ENCODE results near the gene CD53. TPM values are rescaled to one million over a fixed set of nuclear protein-coding genes. Genes with fewer than 3 reads are reported as not detected.
"Not testable (repeated sequence)": the region's sequence is repeated elsewhere in the genome, so short reads cannot be mapped to it uniquely, and the experiment has no call there.

Gene CD53
- total RNA-seq, 1 experiment from 2014 or later, result 1.4 TPM

- ChIA-PET CTCF (interaction anchor here (0.6 kb wide), 1 partner anchor 240 kb away, joined by 3 read pairs; no protein-coding TSS in a partner anchor), POLR2A (no interaction called here)
- Mint-ChIP-seq H3K27ac (no peak overlapping the region), H3K4me3 (no peak overlapping the region), H3K9me3 (peaks cover 21% of the 10 kb centered on the region), H3K36me3 (no peaks in the 10 kb centered on the region), H3K27me3 (ENCODE audit: low read depth) (peaks cover 10% of the 10 kb centered on the region; the same call in 1 of the 2 replicates), H3K4me1 (no peaks in the 10 kb centered on the region)
- DNase-seq (ENCODE audit: low spot score) (no peak), ATAC-seq (no peak)
- no peak for TF ChIP-seq FOXP1 (CRISPR knock-in tag; IDR thresholded peaks at IDR 0.05; ENCODE audit: borderline replicate concordance)
- TF ChIP-seq TEAD4 (CRISPR knock-in tag; IDR thresholded peaks at IDR 0.05), result no peak
- TF ChIP-seq ZBTB21 (CRISPR knock-in tag; IDR thresholded peaks at IDR 0.05; ENCODE audit: borderline replicate concordance), result no peak
- TF ChIP-seq GTF2I (CRISPR knock-in tag; conservative IDR thresholded peaks at IDR 0.05), result no peak
- TF ChIP-seq ZNF416 (CRISPR knock-in tag; IDR thresholded peaks at IDR 0.05), result no peak
Observed at GRCh38 chr1:110859062-110859461, 13.9 kb upstream of the CD53 start.

- Mint-ChIP-seq H3K4me1 (no peaks in the 10 kb centered on the region), H3K4me3 (no peak overlapping the region), H3K27ac (no peak overlapping the region), H3K9me3 (peaks cover 15% of the 10 kb centered on the region), H3K36me3 (no peaks in the 10 kb centered on the region), H3K27me3 (ENCODE audit: low read depth) (peaks cover 11% of the 10 kb centered on the region)
- TF ChIP-seq CREB1 (CRISPR knock-in tag; IDR thresholded peaks at IDR 0.05), result no peak
- no peak for TF ChIP-seq MYBL2 (CRISPR knock-in tag; IDR thresholded peaks at IDR 0.05)
- TF ChIP-seq NR2C2 (CRISPR knock-in tag; IDR thresholded peaks at IDR 0.05), result no peak
- TF ChIP-seq AFF4 (CRISPR knock-in tag; IDR thresholded peaks at IDR 0.05; ENCODE audit: borderline replicate concordance), result no peak
- no peak for TF ChIP-seq ZNF317 (CRISPR knock-in tag; IDR thresholded peaks at IDR 0.05; ENCODE audit: borderline replicate concordance, low read depth)
- no peak for TF ChIP-seq IRF1 (CRISPR knock-in tag; IDR thresholded peaks at IDR 0.05)
- no peak for TF ChIP-seq JAZF1 (CRISPR knock-in tag; IDR thresholded peaks at IDR 0.05)
- no peak for TF ChIP-seq USF1 (CRISPR knock-in tag; IDR thresholded peaks at IDR 0.05)
- no peak for TF ChIP-seq ZNF396 (CRISPR knock-in tag; IDR thresholded peaks at IDR 0.05; ENCODE audit: borderline replicate concordance)
- TF ChIP-seq RORB (CRISPR knock-in tag; IDR thresholded peaks at IDR 0.05), result no peak
- POLR2A ChIA-PET, result no interaction called here
- DNase-seq (ENCODE audit: low spot score) (no peak), ATAC-seq (no peak)
- CTCF ChIA-PET, result no interaction called here
Observed at GRCh38 chr1:110860174-110860573, 12.8 kb upstream of the CD53 start.

- H3K36me3 Mint-ChIP-seq; H3K27ac Mint-ChIP-seq; H3K4me1 Mint-ChIP-seq; H3K4me3 Mint-ChIP-seq; DNase-seq (ENCODE audit: low spot score); POLR2A ChIA-PET; ATAC-seq: not testable (repeated sequence)
- peaks cover 12% of the 10 kb centered on the region for H3K9me3 Mint-ChIP-seq
- CTCF ChIA-PET, result interaction anchor here (0.8 kb wide), 1 partner anchor 170 kb away, joined by 3 read pairs; no protein-coding TSS in a partner anchor
- H3K27me3 Mint-ChIP-seq (ENCODE audit: low read depth), result peaks cover 11% of the 10 kb centered on the region
Observed at GRCh38 chr1:110860620-110861019, 12.3 kb upstream of the CD53 start.

- POLR2A ChIA-PET; CTCF ChIA-PET; H3K36me3 Mint-ChIP-seq; H3K27me3 Mint-ChIP-seq (ENCODE audit: low read depth); DNase-seq (ENCODE audit: low spot score); ATAC-seq; H3K27ac Mint-ChIP-seq; H3K4me3 Mint-ChIP-seq; H3K4me1 Mint-ChIP-seq: not testable (repeated sequence)
- peaks cover 12% of the 10 kb centered on the region for H3K9me3 Mint-ChIP-seq
Observed at GRCh38 chr1:110861942-110862341, 11.0 kb upstream of the CD53 start.

Measured in WTC11 (cell line).